H9 (cell line): Measurements from ENCODE around the gene WDR20. TPM values are rescaled to one million over a fixed set of nuclear protein-coding genes. Genes with fewer than 3 reads are reported as not detected.

Experiments used
- DNase-seq: peaks from one replicate; pipeline ENCODE4 v3.0.0-alpha.2; 2017
- H2AFZ ChIP-seq: one replicate; pipeline ENCODE4 v1.6.1; 2013; ENCODE audit warnings: mild to moderate bottlenecking, low read length, control low read depth, moderate library complexity
- H2AK5ac ChIP-seq: 2 replicates; pipeline ENCODE4 v1.6.1; 2013; ENCODE audit warnings: low read length, control low read depth, mixed read lengths; ENCODE audit not compliant: insufficient read length
- H2BK120ac ChIP-seq: one replicate; pipeline ENCODE4 v1.6.1; 2013; ENCODE audit warnings: low read depth, mild to moderate bottlenecking, low read length, control low read depth, inconsistent platforms; ENCODE audit not compliant: poor library complexity, severe bottlenecking
- H2BK12ac ChIP-seq: 2 replicates; pipeline ENCODE4 v1.6.1; 2013; ENCODE audit warnings: low read length, control low read depth, mixed read lengths, low read depth; ENCODE audit not compliant: insufficient read length
- H2BK15ac ChIP-seq: 2 replicates; pipeline ENCODE4 v1.6.1; 2013; ENCODE audit warnings: low read depth, low read length, control low read depth
- H2BK20ac ChIP-seq: one replicate; pipeline ENCODE4 v1.6.1; 2013; ENCODE audit warnings: low read depth, mild to moderate bottlenecking, low read length, control low read depth, inconsistent platforms; ENCODE audit not compliant: poor library complexity, severe bottlenecking
- H2BK5ac ChIP-seq: 2 replicates; pipeline ENCODE4 v1.6.1; 2013; ENCODE audit warnings: low read length, control low read depth, mixed read lengths; ENCODE audit not compliant: insufficient read length
- H3K14ac ChIP-seq: 2 replicates; pipeline ENCODE4 v1.6.1; 2013; ENCODE audit warnings: low read length, control low read depth; ENCODE audit not compliant: insufficient read depth
- H3K18ac ChIP-seq: 2 replicates; pipeline ENCODE4 v1.6.1; 2013; ENCODE audit warnings: low read depth, mild to moderate bottlenecking, mixed read lengths, low read length, control low read depth; ENCODE audit not compliant: insufficient read length
- H3K23ac ChIP-seq: 2 replicates; pipeline ENCODE4 v1.6.1; 2013; ENCODE audit warnings: low read length, control low read depth, mixed read lengths, low read depth; ENCODE audit not compliant: insufficient read length
- H3K23me2 ChIP-seq: 2 replicates; pipeline ENCODE4 v1.6.1; 2013; ENCODE audit warnings: low read depth, mild to moderate bottlenecking, mixed read lengths, low read length, control low read depth; ENCODE audit not compliant: insufficient read length, poor library complexity, severe bottlenecking
- H3K27ac ChIP-seq: 2 replicates; pipeline ENCODE4 v1.5.1; 2013; ENCODE audit warnings: low read length, control low read depth, mixed read lengths, low read depth; ENCODE audit not compliant: insufficient read length
- H3K27me3 ChIP-seq: 2 replicates; pipeline ENCODE4 v1.6.1; 2013; ENCODE audit warnings: low read length, control low read depth, inconsistent platforms; ENCODE audit not compliant: insufficient read depth
- H3K4ac ChIP-seq: 2 replicates; pipeline ENCODE4 v1.6.1; 2013; ENCODE audit warnings: low read depth, mild to moderate bottlenecking, control low read depth, inconsistent platforms, low read length, moderate library complexity
- H3K4me1 ChIP-seq: 2 replicates; pipeline ENCODE4 v1.6.1; 2013; ENCODE audit warnings: low read length, control low read depth, inconsistent platforms; ENCODE audit not compliant: insufficient read depth
- H3K4me2 ChIP-seq: 2 replicates; pipeline ENCODE4 v1.6.1; 2013; ENCODE audit warnings: low read length, control low read depth, mixed read lengths; ENCODE audit not compliant: insufficient read length, insufficient read depth
- H3K56ac ChIP-seq: 2 replicates; pipeline ENCODE4 v1.6.1; 2013; ENCODE audit warnings: low read depth, mild to moderate bottlenecking, mixed read lengths, low read length, control low read depth; ENCODE audit not compliant: insufficient read length
- H3K79me1 ChIP-seq: 2 replicates; pipeline ENCODE4 v1.6.1; 2013; ENCODE audit warnings: low read depth, mild to moderate bottlenecking, moderate library complexity, low read length, control low read depth, inconsistent platforms; ENCODE audit not compliant: insufficient read depth, poor library complexity, severe bottlenecking
- H3K79me2 ChIP-seq: 2 replicates; pipeline ENCODE4 v1.6.1; 2013; ENCODE audit warnings: low read length, control low read depth, inconsistent platforms; ENCODE audit not compliant: insufficient read depth
- H3K9ac ChIP-seq: 2 replicates; pipeline ENCODE4 v1.6.1; 2013; ENCODE audit warnings: low read length, control low read depth, mixed read lengths; ENCODE audit not compliant: insufficient read length; ENCODE audit errors: extremely low read depth
- H3K9me3 ChIP-seq: one replicate; pipeline ENCODE4 v1.6.1; 2013; ENCODE audit warnings: low read depth, low read length, inconsistent platforms; ENCODE audit not compliant: control insufficient read depth
- H3T11ph ChIP-seq: one replicate; pipeline ENCODE4 v1.6.1; 2013; ENCODE audit warnings: mild to moderate bottlenecking, low read length, control low read depth, inconsistent platforms
- H4K20me1 ChIP-seq: one replicate; pipeline ENCODE4 v1.6.1; 2013; ENCODE audit not compliant: control insufficient read depth, insufficient read length, insufficient read depth
- H4K5ac ChIP-seq: 2 replicates; pipeline ENCODE4 v1.6.1; 2013; ENCODE audit warnings: low read depth, mild to moderate bottlenecking, mixed read lengths, low read length, control low read depth; ENCODE audit not compliant: insufficient read length
- H4K8ac ChIP-seq: replicated peaks from 2 replicates; pipeline ENCODE4 v1.6.1; 2013; ENCODE audit warnings: low read length, control low read depth, mixed read lengths, low read depth; ENCODE audit not compliant: insufficient read length
- H4K91ac ChIP-seq: 2 replicates; pipeline ENCODE4 v1.6.1; 2013; ENCODE audit warnings: low read depth, mild to moderate bottlenecking, moderate library complexity, mixed read lengths, low read length, control low read depth; ENCODE audit not compliant: insufficient read length
- H3K27ac Mint-ChIP-seq, 3 experiments: 2 replicates in 2 of 3; 3 replicates in 1 of 3; pipeline ENCODE4 v1.8.0; 2020 to 2021; ENCODE audit warnings: mixed read lengths in 3 of 3, mild to moderate bottlenecking in 1 of 3, moderate library complexity in 1 of 3
- H3K27me3 Mint-ChIP-seq: 2 replicates; pipeline ENCODE4 v1.8.0; 2021; ENCODE audit warnings: low read depth, mild to moderate bottlenecking, moderate library complexity, mixed read lengths
- H3K36me3 Mint-ChIP-seq, 3 experiments: 2 replicates in 2 of 3; 3 replicates in 1 of 3; pipeline ENCODE4 v1.8.0; 2020 to 2021; ENCODE audit warnings: low read depth in 3 of 3, mixed read lengths in 3 of 3; ENCODE audit not compliant: insufficient read depth in 1 of 3
- H3K4me1 Mint-ChIP-seq, 2 experiments: 2 replicates each; pipeline ENCODE4 v1.8.0; 2020; ENCODE audit warnings: mixed read lengths in 2 of 2
- H3K4me3 Mint-ChIP-seq, 2 experiments: 2 replicates in 1 of 2; 3 replicates in 1 of 2; pipeline ENCODE4 v1.8.0; 2020 to 2021; ENCODE audit warnings: mild to moderate bottlenecking in 2 of 2, mixed read lengths in 2 of 2, moderate library complexity in 1 of 2
- H3K9me3 Mint-ChIP-seq, 2 experiments: 2 replicates in 1 of 2; 3 replicates in 1 of 2; pipeline ENCODE4 v1.8.0; 2020; ENCODE audit warnings: mild to moderate bottlenecking in 2 of 2, mixed read lengths in 2 of 2, moderate library complexity in 1 of 2
- CTCF ChIP-seq: fragments of 200-600 bp; sonication (generic); conservative IDR thresholded peaks from 3 replicates; pipeline ENCODE4 v1.8.0; 2021; ENCODE audit warnings: antibody characterized with exemption, mild to moderate bottlenecking
- WGBS: extraction: QIAGEN DNeasy Blood & Tissue Kit; methylation state at CpG from one replicate; pipeline ENCODE4 v1.1.7; 2013; ENCODE audit warnings: missing lambda C conversion rate, low lambda C conversion rate, mixed read lengths; ENCODE audit not compliant: insufficient read length; ENCODE audit errors: extremely low coverage; 5-methylcytosine and 5-hydroxymethylcytosine counted together
- total RNA-seq: library from RNA; stranded (reverse); gene quantifications from 2 replicates; pipeline ENCODE4 v1.2.1, GENCODE V29; 2021

Gene WDR20
- total RNA-seq, 1 experiment from 2014 or later, result 31.6 TPM

- no peak overlapping the region for H2AK5ac ChIP-seq
- no peak overlapping the region for H2AFZ ChIP-seq
- no peak overlapping the region for H4K91ac ChIP-seq
- no peak overlapping the region for H2BK15ac ChIP-seq
- H3K4ac ChIP-seq, result no peak overlapping the region
- Mint-ChIP-seq H3K27me3 (no peaks in the 10 kb centered on the region), H3K4me3 (no peak overlapping the region), H3K36me3 (peaks cover 3 to 42% (median 29%) of the 10 kb centered on the region in 3 experiments), H3K27ac (peak overlapping the region in 1 of 3 experiments; percentile 60; a peak in 1 of 7 replicates), H3K9me3 (no peaks in the 10 kb centered on the region; a peak in 1 of 5 replicates), H3K4me1 (peaks cover 7 to 11% of the 10 kb centered on the region in 2 experiments)
- H3K9ac ChIP-seq, result no peak overlapping the region
- no peak for TF ChIP-seq CTCF
- no peak overlapping the region for H3K56ac ChIP-seq
- H3K79me1 ChIP-seq, result no peaks in the 10 kb centered on the region
- no peaks in the 10 kb centered on the region for H3K27me3 ChIP-seq
- H3K27ac ChIP-seq, result no peak overlapping the region
- WGBS, result no CpG with 5 or more reads among the region's 3 CpGs
- H3K23me2 ChIP-seq, result no peaks in the 10 kb centered on the region
- H4K20me1 ChIP-seq, result no peaks in the 10 kb centered on the region
- H2BK12ac ChIP-seq, result no peak overlapping the region
- no peaks in the 10 kb centered on the region for H3K4me1 ChIP-seq
- no peak overlapping the region for H3K18ac ChIP-seq
- H3T11ph ChIP-seq, result no peak overlapping the region
- H3K9me3 ChIP-seq, result no peaks in the 10 kb centered on the region
- H4K5ac ChIP-seq, result no peak overlapping the region
- no peak overlapping the region for H3K4me2 ChIP-seq
- no peak overlapping the region for H2BK20ac ChIP-seq
- H2BK5ac ChIP-seq, result no peak overlapping the region
- no peaks in the 10 kb centered on the region; the same call in 1 of the 2 replicates for H3K79me2 ChIP-seq
- no peak overlapping the region for H2BK120ac ChIP-seq
- no peak overlapping the region for H4K8ac ChIP-seq
- DNase-seq, result no peak
- no peak overlapping the region for H3K14ac ChIP-seq
- no peak overlapping the region for H3K23ac ChIP-seq
Observed at GRCh38 chr14:102202944-102203343, 63.2 kb downstream of the WDR20 start.
